ENCODE results near the gene ANKRD29. TPM values are rescaled to one million over a fixed set of nuclear protein-coding genes. Genes with fewer than 3 reads are reported as not detected.

The ANKRD29 gene
- total RNA-seq, 6 donors from 2014 or later = 50.4 to 150 (median 85.8) TPM

GRCh38 chr18:23634692-23635091, 28.0 kb downstream of the ANKRD29 start:
- WGBS, 2 donors = 65 to 77% methylated on average over 2 to 3 of the region's 3 CpGs
- Histone ChIP-seq H3K36me3 (no peaks in the 10 kb centered on the region), H3K27me3 (no peaks in the 10 kb centered on the region), H3K27ac (no peak overlapping the region), H3K4me1 (peaks cover 0 to 6% (median 2%) of the 10 kb centered on the region in 4 donors), H3K4me3 (no peak overlapping the region), H3K9me3 (no peaks in the 10 kb centered on the region)
- DNase-seq (no peak), ATAC-seq (ENCODE audit: low FRiP score in 2 of 2) (no peak)
- TF ChIP-seq, protein P1, sequence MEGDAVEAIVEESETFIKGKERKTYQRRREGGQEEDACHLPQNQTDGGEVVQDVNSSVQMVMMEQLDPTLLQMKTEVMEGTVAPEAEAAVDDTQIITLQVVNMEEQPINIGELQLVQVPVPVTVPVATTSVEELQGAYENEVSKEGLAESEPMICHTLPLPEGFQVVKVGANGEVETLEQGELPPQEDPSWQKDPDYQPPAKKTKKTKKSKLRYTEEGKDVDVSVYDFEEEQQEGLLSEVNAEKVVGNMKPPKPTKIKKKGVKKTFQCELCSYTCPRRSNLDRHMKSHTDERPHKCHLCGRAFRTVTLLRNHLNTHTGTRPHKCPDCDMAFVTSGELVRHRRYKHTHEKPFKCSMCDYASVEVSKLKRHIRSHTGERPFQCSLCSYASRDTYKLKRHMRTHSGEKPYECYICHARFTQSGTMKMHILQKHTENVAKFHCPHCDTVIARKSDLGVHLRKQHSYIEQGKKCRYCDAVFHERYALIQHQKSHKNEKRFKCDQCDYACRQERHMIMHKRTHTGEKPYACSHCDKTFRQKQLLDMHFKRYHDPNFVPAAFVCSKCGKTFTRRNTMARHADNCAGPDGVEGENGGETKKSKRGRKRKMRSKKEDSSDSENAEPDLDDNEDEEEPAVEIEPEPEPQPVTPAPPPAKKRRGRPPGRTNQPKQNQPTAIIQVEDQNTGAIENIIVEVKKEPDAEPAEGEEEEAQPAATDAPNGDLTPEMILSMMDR (IDR thresholded peaks at IDR 0.05) = no peak
- TF ChIP-seq POLR2AphosphoS5 (IDR thresholded peaks at IDR 0.05) (no peak), POLR2A (IDR thresholded peaks at IDR 0.05) (no peak), EP300 (IDR thresholded peaks at IDR 0.05) (no peak)

- TF ChIP-seq POLR2AphosphoS5 (IDR thresholded peaks at IDR 0.05) = no peak
- TF ChIP-seq, protein P1 (IDR thresholded peaks at IDR 0.05) = no peak
- TF ChIP-seq POLR2A (IDR thresholded peaks at IDR 0.05) = no peak
- WGBS, 2 donors = 46 to 71% methylated on average over 1 of the region's 1 CpG
- H3K9me3 ChIP-seq = no peaks in the 10 kb centered on the region
Measured at GRCh38 chr18:23632615-23633014, 30.1 kb downstream of the ANKRD29 start.

GRCh38 chr18:23631746-23632145, 31.0 kb downstream of the ANKRD29 start:
- Histone ChIP-seq H3K4me3 (no peak overlapping the region), H3K4me1 (peaks cover under 1 to 15% (median 4%) of the 10 kb centered on the region in 4 donors), H3K27ac (no peak overlapping the region), H3K36me3 (no peaks in the 10 kb centered on the region), H3K27me3 (no peaks in the 10 kb centered on the region), H3K9me3 (no peaks in the 10 kb centered on the region)
- ATAC-seq (ENCODE audit: low FRiP score in 2 of 2) = no peak
- DNase-seq = no peak
- TF ChIP-seq POLR2AphosphoS5 (IDR thresholded peaks at IDR 0.05) (no peak), POLR2A (IDR thresholded peaks at IDR 0.05) (no peak), EP300 (IDR thresholded peaks at IDR 0.05) (no peak)
- TF ChIP-seq, protein P1 (IDR thresholded peaks at IDR 0.05) = no peak
- 57% methylated on average over 11 of the region's 11 CpGs for WGBS, 2 donors

More at GRCh38 chr18:23632615-23633014, 30.1 kb downstream of the ANKRD29 start:
- no peaks in the 10 kb centered on the region for H3K36me3 ChIP-seq
- ATAC-seq (ENCODE audit: low FRiP score in 2 of 2) (no peak), DNase-seq (no peak)
- H3K27ac ChIP-seq = no peak overlapping the region
- no peak overlapping the region for H3K4me3 ChIP-seq
- no peaks in the 10 kb centered on the region for H3K27me3 ChIP-seq
- peaks cover 0 to 15% (median 4%) of the 10 kb centered on the region in 4 donors for H3K4me1 ChIP-seq

- H3K4me1 ChIP-seq = peaks cover 3 to 15% (median 5%) of the 10 kb centered on the region in 4 donors
- H3K36me3 ChIP-seq = no peaks in the 10 kb centered on the region
- TF ChIP-seq, protein P1 (IDR thresholded peaks at IDR 0.05) = no peak
- TF ChIP-seq POLR2AphosphoS5 (IDR thresholded peaks at IDR 0.05) = no peak
- TF ChIP-seq EP300 (IDR thresholded peaks at IDR 0.05) = no peak
- no peak for TF ChIP-seq POLR2A (IDR thresholded peaks at IDR 0.05)
- H3K4me3 ChIP-seq = no peak overlapping the region
- ATAC-seq (ENCODE audit: low FRiP score in 2 of 2) = no peak
- no peaks in the 10 kb centered on the region for H3K27me3 ChIP-seq
- H3K9me3 ChIP-seq = no peaks in the 10 kb centered on the region
- no peak for DNase-seq
- 93 to 95% methylated on average over 5 of the region's 5 CpGs for WGBS, 2 donors
- H3K27ac ChIP-seq = no peak overlapping the region
Measured at GRCh38 chr18:23631312-23631711, 31.4 kb downstream of the ANKRD29 start.

GRCh38 chr18:23629444-23629946, 33.2 kb downstream of the ANKRD29 start:
- DNase-seq = peak; percentile 48 to 81
- Histone ChIP-seq H3K4me3 (no peak overlapping the region), H3K4me1 (peaks cover 3 to 15% (median 6%) of the 10 kb centered on the region in 4 donors), H3K36me3 (no peaks in the 10 kb centered on the region), H3K27ac (peak overlapping the region in 2 of 4 donors; percentile 12 to 28), H3K9me3 (no peaks in the 10 kb centered on the region), H3K27me3 (no peaks in the 10 kb centered on the region)
- ATAC-seq (ENCODE audit: low FRiP score in 2 of 2) = peak; percentile 76 to 94
- TF ChIP-seq, protein P1 (IDR thresholded peaks at IDR 0.05) = no peak
- TF ChIP-seq EP300 (IDR thresholded peaks at IDR 0.05) = peak in 2 of 4 donors; percentile 58 to 90
- TF ChIP-seq POLR2AphosphoS5 (IDR thresholded peaks at IDR 0.05) = peak; percentile 66 to 81
- no peak for TF ChIP-seq POLR2A (IDR thresholded peaks at IDR 0.05)
- 65 to 77% methylated on average over 4 of the region's 4 CpGs for WGBS, 2 donors
